GM23338 (cell line): Measurements from ENCODE around the gene RNF145. TPM values are rescaled to one million over a fixed set of nuclear protein-coding genes. Genes with fewer than 3 reads are reported as not detected.

Experiments
- ATAC-seq: fragments of 200-7000 bp; cut with Tn5 transposase; 3 replicates; pipeline ENCODE4 v1.9.1; 2020
- DNase-seq: peaks from one replicate; pipeline ENCODE4 v3.0.0-alpha.2; 2015; ENCODE audit warnings: low spot score
- H2AFZ ChIP-seq: fragments of 200-600 bp; sonication (generic); 2 replicates; pipeline ENCODE4 v1.8.0; 2016; ENCODE audit warnings: antibody characterized with exemption, mild to moderate bottlenecking, moderate library complexity
- H3F3A ChIP-seq: fragments of 200-600 bp; sonication (generic); replicated peaks from 2 replicates; pipeline ENCODE4 v1.8.0; 2017; ENCODE audit warnings: antibody characterized with exemption, mixed run types, low read depth
- H3K27ac ChIP-seq: fragments of 200-600 bp; sonication (generic); 2 replicates; pipeline ENCODE4 v1.6.1; 2016; ENCODE audit warnings: low read depth
- H3K27me3 ChIP-seq: fragments of 200-600 bp; sonication (generic); 2 replicates; pipeline ENCODE4 v1.8.0; 2016; ENCODE audit warnings: mild to moderate bottlenecking, mixed run types, moderate library complexity; ENCODE audit not compliant: insufficient read depth
- H3K36me3 ChIP-seq: fragments of 200-600 bp; sonication (generic); 2 replicates; pipeline ENCODE4 v1.8.0; 2016; ENCODE audit warnings: mild to moderate bottlenecking; ENCODE audit not compliant: insufficient read depth
- H3K4me1 ChIP-seq: fragments of 200-600 bp; sonication (generic); 2 replicates; pipeline ENCODE4 v1.8.0; 2016; ENCODE audit warnings: mild to moderate bottlenecking, moderate library complexity; ENCODE audit not compliant: insufficient read depth
- H3K4me2 ChIP-seq: fragments of 200-600 bp; sonication (generic); 2 replicates; pipeline ENCODE4 v1.7.1; 2017; ENCODE audit warnings: mixed run types
- H3K4me3 ChIP-seq: fragments of 200-600 bp; sonication (generic); 2 replicates; pipeline ENCODE4 v1.6.1; 2016; ENCODE audit warnings: mixed run types
- H3K79me2 ChIP-seq: fragments of 200-600 bp; sonication (generic); replicated peaks from 2 replicates; pipeline ENCODE4 v1.8.0; 2017; ENCODE audit warnings: mild to moderate bottlenecking; ENCODE audit not compliant: insufficient read depth
- H3K9me2 ChIP-seq: fragments of 200-600 bp; sonication (generic); 2 replicates; pipeline ENCODE4 v1.8.0; 2017; ENCODE audit not compliant: insufficient read depth
- H4K20me1 ChIP-seq: fragments of 200-600 bp; sonication (generic); replicated peaks from 2 replicates; pipeline ENCODE4 v1.8.0; 2017; ENCODE audit warnings: mild to moderate bottlenecking; ENCODE audit not compliant: insufficient read depth
- H3K27ac Mint-ChIP-seq: 2 replicates; pipeline ENCODE4 v1.8.0; 2020; ENCODE audit warnings: inconsistent platforms, mild to moderate bottlenecking, moderate library complexity, mixed read lengths
- H3K27me3 Mint-ChIP-seq: 3 replicates; pipeline ENCODE4 v1.8.0; 2022; ENCODE audit warnings: low read depth, mild to moderate bottlenecking, moderate library complexity, mixed read lengths, inconsistent platforms; ENCODE audit not compliant: insufficient read depth, poor library complexity
- H3K36me3 Mint-ChIP-seq: 3 replicates; pipeline ENCODE4 v1.8.0; 2021; ENCODE audit warnings: low read depth, mild to moderate bottlenecking, inconsistent platforms, moderate library complexity, mixed read lengths
- H3K4me1 Mint-ChIP-seq: 3 replicates; pipeline ENCODE4 v1.8.0; 2020; ENCODE audit warnings: mild to moderate bottlenecking, inconsistent platforms, mixed read lengths
- H3K4me3 Mint-ChIP-seq: 3 replicates; pipeline ENCODE4 v1.8.0; 2021; ENCODE audit warnings: moderate library complexity, mild to moderate bottlenecking, inconsistent platforms, mixed read lengths
- H3K9me3 Mint-ChIP-seq: 3 replicates; pipeline ENCODE4 v1.8.0; 2020; ENCODE audit warnings: moderate library complexity, mild to moderate bottlenecking, inconsistent platforms, mixed read lengths
- polyA plus RNA-seq: library from polyadenylated mRNA; unstranded; fragments of >200 nt; fragmentation: Nextera tagmentation; extraction: Ambion mirVana; gene quantifications from 2 replicates; pipeline ENCODE4 v1.2.1, GENCODE V29; 2016
- total RNA-seq: library from RNA; depleted of rRNA; stranded (reverse); fragments of >200 nt; shearing (Covaris generic); gene quantifications from 2 replicates; pipeline ENCODE4 v1.2.3, GENCODE V29; 2014
- TF ChIP-seq, protein P1 (sequence below), 2 experiments: fragments of 200-600 bp in 1 of 2; sonication (generic) in 1 of 2; conservative IDR thresholded peaks; 2 replicates each; pipeline versions ENCODE4 v1.5.1 to v1.6.1; 2016 to 2017; ENCODE audit warnings: antibody characterized with exemption in 2 of 2, low read depth in 2 of 2, mild to moderate bottlenecking in 2 of 2, moderate library complexity in 1 of 2
- TF ChIP-seq, protein P2 (sequence below): fragments of 250-450 bp; sonication (Bioruptor Pico); IDR thresholded peaks from 2 replicates; pipeline ENCODE4 v1.5.0; 2020; ENCODE audit warnings: mild to moderate bottlenecking, moderate library complexity

Gene RNF145
- total and polyA plus RNA-seq, 2 experiments from 2014 or later: 15.6 to 43.5 TPM

DNA sequence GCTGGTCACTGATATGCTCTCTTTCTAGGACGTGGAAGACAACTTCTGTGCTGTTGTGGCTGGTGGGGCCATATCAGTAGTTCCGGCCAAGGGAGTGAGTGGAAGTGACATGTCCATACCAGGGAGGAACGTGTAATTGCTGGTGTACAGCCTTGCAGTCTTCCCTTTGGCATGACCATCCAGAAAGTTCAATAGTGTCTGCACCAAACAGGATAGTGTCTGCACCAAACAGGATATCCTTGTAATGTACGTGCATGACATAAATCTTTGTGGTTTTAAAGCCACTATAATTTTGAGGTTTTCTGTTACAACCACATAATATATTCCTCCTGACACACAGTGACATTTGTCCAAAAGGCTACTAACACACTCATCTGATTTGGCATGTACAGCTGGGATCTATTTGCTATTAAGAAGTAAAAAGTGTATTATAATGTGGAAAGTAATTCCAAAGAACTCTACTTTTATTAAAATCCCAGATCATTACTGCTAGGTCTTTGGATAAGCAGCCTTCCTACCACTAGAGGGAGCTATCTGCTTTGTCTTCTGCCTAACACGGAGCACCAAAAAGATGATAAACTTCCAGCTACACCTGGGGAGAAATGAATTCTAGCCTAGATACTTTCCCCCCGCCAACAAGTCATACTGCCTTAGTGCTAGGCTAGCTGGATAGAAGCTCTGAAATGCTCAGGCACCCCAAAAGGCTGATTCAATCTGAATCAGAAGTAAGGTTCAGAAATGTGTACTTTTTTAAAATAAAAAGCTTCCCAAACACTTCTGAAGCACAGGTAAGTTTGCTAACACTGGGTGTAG lies 52.7 kb downstream of the RNF145 start:
- Mint-ChIP-seq H3K36me3 (peaks cover 24% of the 10 kb centered on the region; the same call in 2 of the 3 replicates), H3K27me3 (peaks cover 1% of the 10 kb centered on the region), H3K27ac (no peak overlapping the region), H3K4me1 (peaks cover 15% of the 10 kb centered on the region; the same call in 2 of the 3 replicates), H3K9me3 (no peaks in the 10 kb centered on the region), H3K4me3 (no peak overlapping the region)
- Histone ChIP-seq H3K27ac (no peak overlapping the region), H3K4me3 (no peak overlapping the region), H3F3A (no peaks in the 10 kb centered on the region), H3K27me3 (no peaks in the 10 kb centered on the region), H3K36me3 (no peaks in the 10 kb centered on the region), H2AFZ (no peak overlapping the region), H3K4me1 (no peaks in the 10 kb centered on the region; the same call in 1 of the 2 replicates), H3K79me2 (no peaks in the 10 kb centered on the region), H4K20me1 (no peaks in the 10 kb centered on the region; the same call in 1 of the 2 replicates), H3K4me2 (no peak overlapping the region), H3K9me2 (no peaks in the 10 kb centered on the region)
- DNase-seq: peak; percentile 89
- TF ChIP-seq, protein P1, sequence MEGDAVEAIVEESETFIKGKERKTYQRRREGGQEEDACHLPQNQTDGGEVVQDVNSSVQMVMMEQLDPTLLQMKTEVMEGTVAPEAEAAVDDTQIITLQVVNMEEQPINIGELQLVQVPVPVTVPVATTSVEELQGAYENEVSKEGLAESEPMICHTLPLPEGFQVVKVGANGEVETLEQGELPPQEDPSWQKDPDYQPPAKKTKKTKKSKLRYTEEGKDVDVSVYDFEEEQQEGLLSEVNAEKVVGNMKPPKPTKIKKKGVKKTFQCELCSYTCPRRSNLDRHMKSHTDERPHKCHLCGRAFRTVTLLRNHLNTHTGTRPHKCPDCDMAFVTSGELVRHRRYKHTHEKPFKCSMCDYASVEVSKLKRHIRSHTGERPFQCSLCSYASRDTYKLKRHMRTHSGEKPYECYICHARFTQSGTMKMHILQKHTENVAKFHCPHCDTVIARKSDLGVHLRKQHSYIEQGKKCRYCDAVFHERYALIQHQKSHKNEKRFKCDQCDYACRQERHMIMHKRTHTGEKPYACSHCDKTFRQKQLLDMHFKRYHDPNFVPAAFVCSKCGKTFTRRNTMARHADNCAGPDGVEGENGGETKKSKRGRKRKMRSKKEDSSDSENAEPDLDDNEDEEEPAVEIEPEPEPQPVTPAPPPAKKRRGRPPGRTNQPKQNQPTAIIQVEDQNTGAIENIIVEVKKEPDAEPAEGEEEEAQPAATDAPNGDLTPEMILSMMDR (conservative IDR thresholded peaks at IDR 0.05; ENCODE audit: low read depth in 2 of 2): peak; percentile 87 to 88
- TF ChIP-seq, protein P2, sequence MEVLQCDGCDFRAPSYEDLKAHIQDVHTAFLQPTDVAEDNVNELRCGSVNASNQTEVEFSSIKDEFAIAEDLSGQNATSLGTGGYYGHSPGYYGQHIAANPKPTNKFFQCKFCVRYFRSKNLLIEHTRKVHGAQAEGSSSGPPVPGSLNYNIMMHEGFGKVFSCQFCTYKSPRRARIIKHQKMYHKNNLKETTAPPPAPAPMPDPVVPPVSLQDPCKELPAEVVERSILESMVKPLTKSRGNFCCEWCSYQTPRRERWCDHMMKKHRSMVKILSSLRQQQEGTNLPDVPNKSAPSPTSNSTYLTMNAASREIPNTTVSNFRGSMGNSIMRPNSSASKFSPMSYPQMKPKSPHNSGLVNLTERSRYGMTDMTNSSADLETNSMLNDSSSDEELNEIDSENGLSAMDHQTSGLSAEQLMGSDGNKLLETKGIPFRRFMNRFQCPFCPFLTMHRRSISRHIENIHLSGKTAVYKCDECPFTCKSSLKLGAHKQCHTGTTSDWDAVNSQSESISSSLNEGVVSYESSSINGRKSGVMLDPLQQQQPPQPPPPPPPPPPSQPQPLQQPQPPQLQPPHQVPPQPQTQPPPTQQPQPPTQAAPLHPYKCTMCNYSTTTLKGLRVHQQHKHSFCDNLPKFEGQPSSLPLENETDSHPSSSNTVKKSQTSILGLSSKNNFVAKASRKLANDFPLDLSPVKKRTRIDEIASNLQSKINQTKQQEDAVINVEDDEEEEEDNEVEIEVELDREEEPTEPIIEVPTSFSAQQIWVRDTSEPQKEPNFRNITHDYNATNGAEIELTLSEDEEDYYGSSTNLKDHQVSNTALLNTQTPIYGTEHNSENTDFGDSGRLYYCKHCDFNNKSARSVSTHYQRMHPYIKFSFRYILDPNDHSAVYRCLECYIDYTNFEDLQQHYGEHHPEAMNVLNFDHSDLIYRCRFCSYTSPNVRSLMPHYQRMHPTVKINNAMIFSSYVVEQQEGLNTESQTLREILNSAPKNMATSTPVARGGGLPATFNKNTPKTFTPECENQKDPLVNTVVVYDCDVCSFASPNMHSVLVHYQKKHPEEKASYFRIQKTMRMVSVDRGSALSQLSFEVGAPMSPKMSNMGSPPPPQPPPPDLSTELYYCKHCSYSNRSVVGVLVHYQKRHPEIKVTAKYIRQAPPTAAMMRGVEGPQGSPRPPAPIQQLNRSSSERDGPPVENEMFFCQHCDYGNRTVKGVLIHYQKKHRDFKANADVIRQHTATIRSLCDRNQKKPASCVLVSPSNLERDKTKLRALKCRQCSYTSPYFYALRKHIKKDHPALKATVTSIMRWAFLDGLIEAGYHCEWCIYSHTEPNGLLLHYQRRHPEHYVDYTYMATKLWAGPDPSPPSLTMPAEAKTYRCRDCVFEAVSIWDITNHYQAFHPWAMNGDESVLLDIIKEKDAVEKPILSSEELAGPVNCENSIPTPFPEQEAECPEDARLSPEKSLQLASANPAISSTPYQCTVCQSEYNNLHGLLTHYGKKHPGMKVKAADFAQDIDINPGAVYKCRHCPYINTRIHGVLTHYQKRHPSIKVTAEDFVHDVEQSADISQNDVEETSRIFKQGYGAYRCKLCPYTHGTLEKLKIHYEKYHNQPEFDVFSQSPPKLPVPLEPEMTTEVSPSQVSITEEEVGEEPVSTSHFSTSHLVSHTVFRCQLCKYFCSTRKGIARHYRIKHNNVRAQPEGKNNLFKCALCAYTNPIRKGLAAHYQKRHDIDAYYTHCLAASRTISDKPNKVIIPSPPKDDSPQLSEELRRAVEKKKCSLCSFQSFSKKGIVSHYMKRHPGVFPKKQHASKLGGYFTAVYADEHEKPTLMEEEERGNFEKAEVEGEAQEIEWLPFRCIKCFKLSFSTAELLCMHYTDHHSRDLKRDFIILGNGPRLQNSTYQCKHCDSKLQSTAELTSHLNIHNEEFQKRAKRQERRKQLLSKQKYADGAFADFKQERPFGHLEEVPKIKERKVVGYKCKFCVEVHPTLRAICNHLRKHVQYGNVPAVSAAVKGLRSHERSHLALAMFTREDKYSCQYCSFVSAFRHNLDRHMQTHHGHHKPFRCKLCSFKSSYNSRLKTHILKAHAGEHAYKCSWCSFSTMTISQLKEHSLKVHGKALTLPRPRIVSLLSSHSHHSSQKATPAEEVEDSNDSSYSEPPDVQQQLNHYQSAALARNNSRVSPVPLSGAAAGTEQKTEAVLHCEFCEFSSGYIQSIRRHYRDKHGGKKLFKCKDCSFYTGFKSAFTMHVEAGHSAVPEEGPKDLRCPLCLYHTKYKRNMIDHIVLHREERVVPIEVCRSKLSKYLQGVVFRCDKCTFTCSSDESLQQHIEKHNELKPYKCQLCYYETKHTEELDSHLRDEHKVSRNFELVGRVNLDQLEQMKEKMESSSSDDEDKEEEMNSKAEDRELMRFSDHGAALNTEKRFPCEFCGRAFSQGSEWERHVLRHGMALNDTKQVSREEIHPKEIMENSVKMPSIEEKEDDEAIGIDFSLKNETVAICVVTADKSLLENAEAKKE (CRISPR knock-in tag): no peak
- peak; percentile 92 for ATAC-seq
